GM19240 (cell line): ENCODE results near the gene ELP6.
A peak's percentile ranks its signal among the peaks of the same experiment; 100 is the strongest.
"Not testable (repeated sequence)": the region's sequence is repeated elsewhere in the genome, so short reads cannot be mapped to it uniquely, and the experiment has no call there.

Experiments used
- DNase-seq: peaks from one replicate; pipeline ENCODE4 v3.0.0; 2011; ENCODE audit warnings: low spot score; ENCODE audit not compliant: insufficient read length

Gene ELP6

DNA sequence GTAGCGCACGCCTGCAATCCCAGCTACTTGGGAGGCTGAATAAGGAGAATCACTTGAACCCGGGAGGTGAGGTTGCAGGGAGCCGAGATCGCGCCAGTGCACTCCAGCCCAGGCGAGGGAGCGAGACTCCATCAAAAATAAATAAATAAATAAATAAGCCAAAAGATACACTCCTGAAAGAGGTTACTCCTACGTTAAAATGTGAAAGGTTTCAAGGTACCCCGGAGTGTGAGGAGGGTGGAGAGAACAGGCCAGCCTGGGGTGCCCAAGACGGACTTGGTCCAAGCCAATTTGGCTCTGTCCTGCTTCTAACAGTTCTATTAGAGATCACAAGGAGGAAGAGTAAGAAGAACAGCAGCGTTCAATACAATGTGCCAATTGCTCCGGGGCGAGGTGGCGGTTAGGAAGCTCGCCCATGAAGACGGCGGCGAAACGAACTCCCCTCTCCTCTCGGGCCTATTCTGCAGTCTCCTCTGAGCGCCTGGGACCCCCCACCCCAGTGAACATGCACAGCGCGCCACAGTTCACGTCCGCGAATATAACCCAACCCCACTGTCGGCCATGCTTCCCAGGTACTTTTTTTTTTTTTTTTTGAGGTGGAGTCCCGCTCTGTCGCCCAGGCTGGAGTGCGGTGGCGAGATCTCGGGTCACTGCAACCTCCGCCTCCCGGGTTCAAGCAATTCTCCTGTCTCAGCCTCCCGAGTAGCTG, 942 bp downstream of the ELP6 start:
- no peak for DNase-seq

DNA sequence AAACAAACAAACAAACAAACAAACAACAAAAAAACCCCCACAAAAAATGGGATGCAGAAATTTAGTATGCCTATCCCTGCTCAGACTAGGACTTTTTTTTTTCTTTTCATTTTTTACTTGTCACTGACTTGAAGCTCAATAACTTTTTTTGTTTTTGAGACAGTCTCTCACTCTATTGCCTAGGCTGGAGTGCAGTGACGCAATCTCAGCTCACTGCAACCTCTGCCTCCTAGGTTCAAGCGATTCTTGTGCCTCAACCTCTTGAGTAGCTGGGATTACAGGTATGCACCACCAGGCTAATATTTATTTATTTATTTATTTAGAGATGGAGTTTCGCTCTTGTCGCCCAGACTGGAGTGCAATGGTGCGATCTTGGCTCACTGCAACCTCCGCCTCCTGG, 8.2 kb downstream of the ELP6 start:
- not testable (repeated sequence) for DNase-seq

DNA sequence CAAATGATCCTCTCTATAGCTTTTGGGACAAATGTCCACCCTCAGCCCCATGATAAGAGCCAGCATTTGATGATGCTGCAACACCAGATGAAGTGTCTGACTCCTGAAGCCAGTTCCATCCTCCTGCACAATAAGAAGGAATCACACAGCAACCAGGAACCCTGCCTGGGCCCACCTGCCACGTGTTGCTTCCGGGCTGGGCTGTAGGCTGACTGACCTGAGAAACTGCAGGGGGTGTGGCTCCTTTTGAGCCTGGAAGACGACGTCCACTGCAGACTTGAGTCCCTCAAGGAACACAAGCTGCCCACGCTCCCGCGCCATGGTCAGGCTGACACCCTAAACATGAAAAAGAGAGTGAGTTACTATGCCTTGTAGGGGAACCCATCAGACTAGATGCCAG, 9.4 kb downstream of the ELP6 start:
- DNase-seq = no peak

DNA sequence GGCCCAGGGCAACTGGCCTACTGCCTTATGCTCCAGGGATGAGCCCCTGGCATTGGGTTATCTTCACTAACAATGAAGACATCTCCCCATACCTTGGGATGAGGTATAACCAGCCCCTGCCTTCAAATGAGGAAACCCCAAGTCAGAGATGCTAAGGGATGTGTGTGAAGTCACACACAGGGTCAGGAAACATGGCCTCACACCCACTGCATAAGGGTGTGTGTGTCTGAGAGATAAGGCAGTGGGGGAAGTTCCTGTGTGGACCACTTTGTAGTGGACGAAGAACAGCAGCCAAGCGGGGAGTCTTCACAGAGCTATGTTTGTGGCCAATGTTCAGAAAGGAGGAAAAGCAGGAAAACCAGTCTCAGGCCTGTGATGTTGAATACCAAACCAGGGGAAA, 10.5 kb downstream of the ELP6 start:
- DNase-seq = no peak

DNA sequence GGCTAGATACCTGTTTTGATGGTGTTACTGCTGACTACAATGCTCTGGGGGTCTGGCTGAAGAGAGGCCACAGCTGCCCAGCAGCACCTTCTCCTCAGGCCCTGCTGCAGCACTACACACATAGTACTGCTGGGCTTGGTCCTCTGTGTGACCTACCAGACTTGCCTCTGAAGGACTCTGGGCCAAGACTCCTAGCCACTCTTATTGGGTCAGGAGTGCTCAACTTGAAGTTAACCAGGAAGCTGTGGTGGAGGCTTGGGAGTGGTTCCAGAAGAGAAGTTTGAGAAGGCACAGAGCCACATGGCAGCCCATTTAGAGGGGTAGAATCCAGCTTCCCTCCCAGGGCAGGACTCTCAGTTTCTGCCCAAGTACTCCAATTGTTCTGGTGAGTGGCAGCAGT, 16.6 kb downstream of the ELP6 start:
- DNase-seq = no peak

DNA sequence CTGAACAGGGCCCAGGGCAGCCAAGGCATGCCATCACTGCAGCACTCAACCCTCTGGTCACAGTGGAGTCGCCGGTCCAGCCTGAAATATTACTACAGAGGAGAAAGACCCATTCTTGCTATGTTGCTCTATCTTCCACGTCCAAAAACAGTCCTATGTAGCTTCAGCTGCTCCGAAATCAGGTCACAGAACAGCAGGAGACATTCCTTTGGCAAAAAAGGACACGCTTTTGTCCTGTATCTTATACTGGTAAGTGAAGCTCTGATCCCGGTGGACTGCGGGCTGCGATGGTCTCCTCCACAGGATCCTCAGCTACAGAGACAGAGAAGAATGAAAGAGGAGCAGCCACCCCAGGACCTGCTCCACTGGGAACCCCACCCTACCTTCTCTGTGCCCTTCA, 17.6 kb downstream of the ELP6 start:
- no peak for DNase-seq

DNA sequence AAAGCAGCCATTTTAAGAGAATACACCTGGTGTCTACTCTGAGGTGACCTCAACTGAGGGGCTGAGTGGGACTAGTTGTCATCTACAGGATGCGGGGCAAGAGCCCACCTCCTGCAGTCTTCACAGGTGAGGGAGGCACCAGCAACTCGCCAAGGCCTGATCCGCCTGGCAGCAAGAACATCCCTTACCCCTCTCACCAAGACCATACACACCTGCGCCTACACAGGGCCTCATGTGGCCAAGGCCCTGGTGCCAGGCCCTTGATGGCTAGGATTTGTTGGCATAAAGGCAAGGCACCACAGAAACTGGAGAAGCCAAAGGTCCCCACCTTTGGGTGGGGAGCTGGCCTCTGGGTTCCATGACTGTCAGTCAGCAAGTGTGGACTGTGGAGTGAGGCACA, 18.4 kb downstream of the ELP6 start:
- DNase-seq = no peak

DNA sequence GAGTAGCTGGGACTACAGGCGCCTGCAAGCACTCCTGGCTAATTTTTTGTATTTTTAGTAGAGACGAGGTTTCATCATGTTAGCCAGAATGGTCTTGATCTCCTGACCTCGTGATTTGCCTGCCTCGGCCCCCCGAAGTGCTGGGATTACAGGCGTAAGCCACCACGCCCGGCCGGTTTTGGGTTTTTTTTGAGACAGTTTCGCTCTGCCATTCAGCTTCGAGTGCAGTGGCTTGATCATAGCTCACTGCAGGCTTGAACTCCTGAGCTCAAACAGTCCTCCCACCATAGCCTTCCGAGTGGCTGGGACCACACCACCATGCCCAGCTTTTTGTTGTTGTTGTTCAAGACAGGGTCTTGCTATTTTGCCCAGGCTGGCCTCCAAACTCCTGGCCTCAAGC, 21.7 kb downstream of the ELP6 start:
- DNase-seq = no peak

DNA sequence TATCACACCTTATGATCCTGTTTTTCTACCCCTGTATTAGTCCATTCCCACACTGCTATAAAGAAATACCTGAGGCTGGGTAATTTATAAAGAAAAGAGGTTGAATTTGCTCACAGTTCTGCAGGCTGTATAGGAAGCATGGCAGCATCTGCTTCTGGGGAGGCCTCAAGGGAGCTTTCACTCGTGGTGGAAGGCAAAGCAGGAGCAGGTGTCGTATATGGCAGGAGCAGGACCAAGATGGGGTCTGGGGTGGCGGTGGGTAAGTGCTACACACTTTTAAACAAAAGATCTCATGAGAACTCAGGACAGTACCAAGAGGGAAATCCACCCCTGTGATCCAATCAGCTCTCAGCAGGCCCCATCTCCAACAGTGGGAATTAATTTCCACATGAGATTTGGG, 22.3 kb downstream of the ELP6 start:
- no peak for DNase-seq

DNA sequence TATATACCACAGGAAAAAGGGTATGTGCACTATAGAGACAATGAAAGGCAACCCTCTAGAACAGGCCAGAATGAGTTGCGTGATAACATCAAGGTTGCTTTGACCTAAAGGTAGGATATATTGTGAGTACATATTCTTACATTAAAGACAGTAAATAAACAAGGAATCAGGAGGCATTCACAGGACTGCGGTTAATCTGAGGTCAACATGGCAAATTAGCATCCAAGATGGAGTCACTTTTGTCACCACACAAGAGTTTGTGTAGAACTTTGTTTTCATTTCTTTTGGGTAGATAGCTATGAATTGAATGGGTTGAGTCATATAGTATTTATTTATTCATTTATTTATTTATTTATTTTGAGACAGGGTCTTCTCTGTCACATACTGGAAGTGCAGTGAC, 26.2 kb downstream of the ELP6 start:
- no peak for DNase-seq

DNA sequence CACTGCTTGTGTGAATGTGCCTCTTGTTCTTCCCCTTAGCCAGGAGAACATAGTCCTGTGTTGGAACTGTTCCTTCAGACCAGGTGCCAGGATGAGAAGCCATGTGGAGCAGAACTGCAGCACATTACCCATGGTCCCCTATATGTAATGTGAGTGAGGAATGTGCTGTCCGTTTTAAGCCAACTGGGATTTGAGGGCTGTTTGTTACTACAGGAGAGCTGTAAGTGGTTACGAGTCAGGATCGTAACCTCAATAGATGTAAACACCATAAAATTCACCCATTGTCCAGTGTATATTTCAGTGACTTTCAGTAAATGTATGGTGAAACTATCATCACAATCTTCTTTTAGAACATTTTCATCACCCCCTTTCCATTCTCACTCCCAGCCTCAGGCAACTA, 27.7 kb downstream of the ELP6 start:
- no peak for DNase-seq

DNA sequence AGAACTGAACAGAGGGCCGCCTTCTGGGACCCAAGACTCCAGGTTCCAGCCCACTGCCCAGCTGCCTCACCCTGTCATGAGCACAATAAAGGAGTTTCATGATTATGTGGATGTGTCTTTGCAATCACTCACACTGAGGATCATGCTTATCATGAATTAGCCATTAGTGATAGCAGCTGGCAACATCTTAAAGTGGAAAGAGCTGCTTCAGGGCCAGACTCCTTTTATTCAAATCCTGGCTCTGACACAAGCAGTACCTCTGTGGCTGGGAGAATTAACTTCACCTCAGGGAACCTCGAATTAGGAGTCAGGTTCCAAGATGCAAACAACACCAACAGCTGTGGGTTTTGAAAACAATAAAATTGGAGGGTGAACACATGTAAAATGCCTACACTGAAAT, 31.1 kb downstream of the ELP6 start:
- no peak for DNase-seq

DNA sequence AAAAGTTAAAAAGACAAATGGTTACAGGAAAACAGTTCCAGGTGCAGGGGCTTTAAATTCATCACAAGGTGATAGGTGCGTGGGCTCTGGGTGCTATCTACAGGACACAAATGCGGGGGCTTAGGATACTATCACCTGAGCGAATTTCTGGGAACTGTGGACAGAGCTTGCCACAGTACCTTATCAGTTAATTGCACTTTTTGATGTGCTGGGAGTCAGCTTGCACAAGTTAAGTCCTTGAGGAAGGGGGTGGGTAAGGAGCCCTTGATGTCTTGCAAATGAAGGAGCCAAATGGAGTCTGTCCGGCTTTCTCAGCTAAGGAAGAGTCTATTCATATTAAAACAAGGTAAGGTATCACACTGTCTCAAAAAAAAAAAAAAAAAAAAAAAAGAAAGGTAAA, 31.7 kb downstream of the ELP6 start:
- not testable (repeated sequence) for DNase-seq

DNA sequence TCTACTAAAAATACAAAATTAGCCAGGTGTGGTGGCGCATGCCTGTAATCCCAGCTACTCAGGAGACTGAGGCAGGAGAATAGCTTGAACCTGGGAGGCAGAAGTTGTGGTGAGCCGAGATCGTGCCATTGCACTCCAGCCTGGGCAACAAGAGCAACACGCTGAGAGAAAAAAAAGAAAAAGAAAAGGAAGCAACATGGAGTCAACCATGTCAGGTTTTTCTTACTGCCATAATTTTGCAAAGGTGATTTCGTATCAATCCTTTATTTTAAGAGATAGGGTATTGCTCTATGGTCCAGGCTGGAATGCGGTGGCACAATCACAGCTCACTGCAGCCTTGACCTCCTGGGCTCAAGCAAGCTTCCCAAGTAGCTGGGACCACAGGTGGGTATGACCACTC, 33.2 kb downstream of the ELP6 start:
- DNase-seq = not testable (repeated sequence)

DNA sequence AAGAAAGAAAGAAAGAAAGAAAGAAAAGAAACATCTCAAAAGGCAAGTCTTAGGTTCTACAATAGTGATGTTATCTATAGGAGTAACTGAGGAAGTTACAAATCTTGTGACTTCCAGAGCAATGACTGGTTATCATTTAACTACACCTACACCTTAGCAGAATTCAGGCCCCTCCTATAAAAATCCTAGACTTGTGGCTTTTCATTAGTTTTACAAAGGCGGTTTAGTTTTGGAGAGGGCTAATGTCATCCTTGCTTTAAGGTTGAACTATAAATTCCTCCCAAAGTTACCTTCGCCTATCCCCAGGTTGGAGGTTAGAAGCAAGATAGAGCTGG, 33.7 kb downstream of the ELP6 start:
- no peak for DNase-seq

DNA sequence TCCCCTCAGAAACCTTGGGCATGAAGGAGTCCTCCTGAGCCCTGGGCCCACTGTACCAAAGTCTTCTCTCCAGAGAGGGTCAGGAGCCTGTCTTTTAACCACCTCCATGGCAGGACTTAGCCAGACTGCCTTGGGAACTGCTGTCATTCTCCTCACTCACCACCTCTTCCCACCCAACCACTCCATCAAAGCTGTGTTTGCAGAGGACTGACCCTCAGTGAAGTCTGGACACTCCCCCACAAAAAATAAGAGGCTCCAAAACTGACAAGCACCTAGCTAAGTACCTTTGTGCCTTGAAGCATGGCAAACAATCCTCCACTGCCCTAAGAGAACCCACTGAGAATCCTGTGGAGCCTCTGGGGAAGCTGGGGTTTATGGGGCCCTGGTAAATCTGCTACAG, 35.5 kb downstream of the ELP6 start:
- no peak for DNase-seq

DNA sequence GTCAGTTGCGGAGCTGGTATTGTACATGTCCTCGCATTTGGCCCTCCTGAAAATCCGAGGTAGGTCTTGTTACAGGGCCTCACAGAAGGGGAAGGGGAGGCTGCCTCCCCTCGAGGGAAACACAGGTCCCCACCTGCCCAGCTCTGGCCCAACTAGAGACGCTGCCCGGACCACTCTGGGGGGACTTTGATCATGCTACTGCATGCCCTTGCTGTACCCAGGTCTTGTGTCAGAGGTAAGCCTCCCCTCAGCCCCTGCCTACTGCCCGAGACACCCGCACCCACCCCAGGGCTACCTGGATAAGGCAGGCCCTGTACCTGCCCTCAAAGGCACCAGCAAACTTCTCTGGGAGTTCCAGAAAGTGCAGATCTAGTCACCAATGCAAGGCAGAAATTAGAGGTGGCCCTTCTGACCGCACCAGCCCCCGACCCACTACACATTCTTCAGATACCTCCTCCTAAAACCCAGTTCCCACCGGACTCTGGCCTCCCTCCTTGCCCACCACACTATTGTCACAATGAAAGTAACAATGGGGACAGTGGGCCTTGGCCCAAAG, 36.8 kb downstream of the ELP6 start:
- DNase-seq = no peak

DNA sequence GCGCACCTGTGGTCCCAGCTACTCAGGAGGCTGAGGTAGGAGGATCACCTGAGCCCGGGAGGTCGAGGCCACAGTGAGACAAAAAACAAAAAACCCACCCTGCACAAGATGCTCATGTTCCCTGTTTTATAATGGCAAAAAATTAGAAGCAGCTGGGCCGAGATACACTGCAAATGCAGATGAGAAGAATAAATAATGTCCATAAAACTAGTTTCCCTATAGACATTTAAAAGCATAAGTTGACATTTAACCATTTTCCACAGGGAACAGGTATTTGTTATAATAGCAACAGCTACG, 37.2 kb downstream of the ELP6 start:
- DNase-seq = no peak

DNA sequence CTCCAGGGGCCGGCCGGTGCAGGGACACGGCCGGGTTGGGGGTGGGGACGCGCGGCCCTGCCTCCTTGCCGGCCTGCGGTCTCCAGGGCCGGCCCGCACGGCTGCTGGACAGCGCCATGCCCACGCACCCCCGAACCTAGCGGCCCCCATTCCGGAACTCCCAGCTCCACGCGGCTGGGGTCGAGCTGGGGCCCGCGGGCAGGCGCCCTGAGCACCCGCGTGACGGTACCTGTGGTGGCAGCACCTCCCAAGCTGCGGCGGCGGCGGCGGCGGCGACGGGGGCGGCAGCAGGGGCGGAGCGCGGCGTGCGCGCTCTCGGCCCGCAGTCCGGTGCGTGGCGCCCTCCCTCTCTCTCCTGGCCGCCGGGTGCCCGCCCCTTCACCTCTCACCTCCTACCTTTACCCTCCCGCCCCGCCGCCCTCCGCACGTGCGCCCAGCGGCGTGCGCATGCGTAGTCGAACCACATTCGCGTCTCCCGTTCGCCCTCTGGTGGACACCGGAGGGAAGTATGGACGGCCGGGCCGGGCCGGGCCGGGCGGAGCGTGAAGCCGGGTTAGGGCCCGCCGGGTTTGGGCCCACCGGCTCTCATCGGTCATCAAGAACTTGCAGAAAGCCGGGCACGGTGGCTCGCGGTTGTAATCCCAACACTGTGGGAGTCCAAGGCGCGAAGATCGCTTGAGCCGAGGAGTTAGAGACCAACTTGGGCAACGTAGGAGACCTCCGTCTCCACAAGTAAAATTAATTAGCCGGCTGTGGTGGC, 37.8 kb downstream of the ELP6 start, which contains the start of gene SCAP:
Gene SCAP, minus strand, starts transcription at position 372 of the 760 bp plus-strand sequence. CDS start 32,948 bp downstream, outside the sequence.
- peak; percentile 77 for DNase-seq

DNA sequence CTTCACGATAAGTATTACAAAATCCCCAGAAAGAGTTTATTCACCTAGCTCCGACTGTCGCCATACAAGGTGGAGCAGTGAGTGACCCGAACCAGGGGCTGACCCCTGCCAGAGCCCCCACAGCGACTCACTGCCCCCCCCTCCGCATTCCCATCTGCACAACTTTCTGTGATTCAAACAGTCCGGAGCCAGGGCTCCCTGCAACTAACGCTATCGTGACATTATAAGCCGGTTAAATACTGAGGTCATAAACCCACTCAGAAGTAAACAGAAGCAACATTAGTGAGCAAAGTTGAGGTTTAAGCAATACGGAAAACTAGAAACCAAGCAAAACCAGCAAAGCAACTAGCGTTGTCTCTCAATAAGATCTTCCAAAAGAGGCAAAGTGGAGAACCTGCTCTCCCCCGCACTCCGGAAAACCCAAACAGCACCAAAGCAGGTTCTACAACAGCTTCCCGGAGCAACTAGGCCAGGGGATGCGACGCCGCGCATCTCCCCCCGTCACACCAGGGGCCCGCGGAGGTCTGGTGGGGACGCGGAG, 38.4 kb downstream of the ELP6 start:
- DNase-seq = no peak

DNA sequence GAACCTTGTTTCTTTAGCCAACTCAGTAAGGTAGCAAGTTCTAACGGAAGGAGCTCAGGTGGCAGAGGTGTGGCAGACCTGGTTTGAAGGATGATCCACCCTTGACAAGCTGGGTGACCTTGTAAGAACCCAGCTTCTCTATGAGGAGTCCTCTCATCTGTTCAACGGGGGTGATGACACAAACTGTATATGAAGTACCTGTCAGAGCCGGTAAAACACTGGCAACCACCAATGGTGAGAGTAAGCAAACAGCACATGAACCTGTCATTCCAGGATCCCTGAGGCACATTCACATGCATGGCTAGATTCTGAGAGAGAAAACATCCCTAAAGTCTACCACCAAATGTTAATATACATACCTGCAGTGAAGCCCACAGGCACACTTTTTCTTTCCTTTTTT, 40.1 kb downstream of the ELP6 start:
- no peak for DNase-seq

DNA sequence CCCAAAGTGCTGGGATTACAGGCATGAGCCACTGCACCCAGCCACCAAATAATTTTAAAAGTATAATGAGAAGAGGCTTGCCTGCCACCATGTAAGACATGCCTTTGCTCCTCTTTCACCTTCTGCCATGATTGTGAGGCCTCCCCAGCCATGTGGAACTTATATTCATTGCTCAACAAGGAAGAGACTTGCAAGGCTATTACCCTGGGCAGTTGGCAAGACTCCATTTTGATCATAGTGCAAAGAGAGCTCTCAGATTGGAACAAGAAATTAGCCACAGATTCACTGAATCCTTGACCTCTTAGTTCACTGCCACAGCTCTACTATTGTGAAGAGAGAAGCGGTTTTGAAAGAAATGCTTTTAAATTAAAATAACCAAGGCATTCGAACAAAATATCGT, 43.9 kb downstream of the ELP6 start:
- DNase-seq = no peak

DNA sequence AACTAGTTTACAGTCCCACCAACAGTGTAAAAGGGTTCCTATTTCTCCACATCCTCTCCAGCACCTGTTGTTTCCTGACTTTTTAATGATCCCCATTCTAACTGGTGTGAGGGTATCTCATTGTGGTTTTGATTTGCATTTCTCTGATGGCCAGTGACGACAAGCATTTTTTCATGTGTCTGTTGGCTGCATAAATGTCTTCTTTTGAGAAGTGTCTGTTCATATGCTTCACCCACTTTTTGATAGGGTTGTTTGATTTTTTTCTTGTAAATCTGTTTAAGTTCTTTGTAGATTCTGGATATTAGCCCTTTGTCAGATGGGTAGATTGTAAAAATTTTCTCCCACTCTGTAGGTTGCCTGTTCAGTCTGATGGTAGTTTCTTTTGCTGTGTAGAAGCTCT, 45.2 kb downstream of the ELP6 start:
- not testable (repeated sequence) for DNase-seq
